NCI-H2227 treated with DMSO at 0.1 percent for 48 hours (cell line): ENCODE measurements around the gene AIF1L.
"Not testable (repeated sequence)": the region's sequence is repeated elsewhere in the genome, so short reads cannot be mapped to it uniquely, and the experiment has no call there.

Source experiments
- DNase-seq: peaks from one replicate; lab custom pipeline; 2025; lab: John Stamatoyannopoulos, UW

Gene AIF1L

DNA sequence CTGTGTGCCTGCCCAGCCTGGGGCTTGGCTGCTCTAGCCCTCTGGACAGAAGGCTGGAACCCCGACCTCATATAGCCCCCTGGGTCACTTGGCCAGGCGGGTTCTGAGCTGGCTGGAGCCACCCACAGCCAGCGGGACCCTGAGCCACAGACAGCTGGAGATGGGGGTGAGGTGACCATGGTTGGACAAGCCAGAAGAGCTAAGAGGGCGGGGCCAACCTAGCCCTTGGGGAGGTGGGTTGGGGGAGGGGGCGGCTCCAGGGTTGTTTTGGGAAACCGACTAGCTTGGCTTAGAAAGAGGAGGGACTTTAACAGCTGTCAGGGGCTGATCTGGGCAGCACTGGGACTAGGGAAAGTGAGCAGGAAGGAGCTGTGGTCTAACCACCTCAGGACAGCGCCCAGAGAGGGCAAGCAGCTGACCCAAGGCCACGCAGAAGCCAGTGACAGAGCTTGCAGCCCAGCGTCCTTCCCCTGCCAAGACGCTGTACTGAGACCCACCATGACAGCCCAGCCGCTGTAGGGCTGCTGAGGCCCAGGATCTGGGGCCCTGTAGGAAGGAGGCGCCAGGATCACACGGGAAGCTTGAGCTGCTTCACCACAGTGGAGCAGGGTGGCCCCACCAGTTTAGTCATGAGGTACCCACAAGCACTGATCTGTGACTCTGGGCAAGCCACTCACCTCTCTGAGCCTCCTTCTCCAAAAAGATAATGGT lies 2.2 kb downstream of the AIF1L start:
- DNase-seq: no peak

DNA sequence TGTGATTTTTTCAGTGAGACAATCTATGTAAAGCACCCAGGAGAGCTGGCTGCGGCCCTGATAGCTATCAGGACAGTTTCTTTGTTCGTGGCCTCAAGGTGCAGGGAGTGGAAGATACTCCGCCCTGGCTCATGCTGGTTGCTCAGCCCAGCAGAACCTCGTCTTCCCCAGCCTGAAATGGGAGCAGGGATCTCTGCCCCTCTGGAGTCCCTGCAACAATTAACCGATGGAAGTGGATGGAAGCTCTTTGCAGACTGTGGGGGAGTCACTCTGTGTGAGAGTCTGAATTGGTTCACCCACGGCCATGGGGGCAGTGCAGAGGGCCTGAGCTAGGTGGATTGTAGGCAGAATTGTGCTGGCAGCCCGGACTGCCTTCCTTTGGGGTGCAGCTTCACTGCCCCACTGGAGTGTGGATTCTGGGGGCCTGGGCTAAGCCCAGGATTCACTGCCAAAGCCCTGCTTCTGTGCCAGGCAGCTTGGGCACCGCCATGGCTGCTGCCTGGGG lies 2.8 kb downstream of the AIF1L start:
- DNase-seq: no peak

DNA sequence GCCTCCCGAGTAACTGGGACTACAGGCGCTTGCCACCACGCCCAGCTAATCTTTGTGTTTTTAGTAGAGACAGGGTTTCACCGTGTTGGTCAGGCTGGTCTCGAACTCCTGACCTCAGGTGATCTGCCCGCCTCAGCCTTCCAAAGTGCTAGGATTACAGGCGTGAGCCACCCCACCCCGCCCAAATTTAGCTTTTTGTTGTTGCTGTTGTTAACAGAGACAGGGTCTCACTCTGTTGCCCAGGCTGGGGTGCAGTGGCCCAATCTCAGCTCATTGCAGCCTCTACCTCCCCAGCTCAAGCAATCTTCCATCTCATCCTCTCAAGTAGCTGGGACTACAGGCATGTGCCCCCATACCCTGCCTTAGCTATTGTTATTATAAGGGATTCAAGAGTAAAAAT lies 3.5 kb downstream of the AIF1L start:
- DNase-seq: not testable (repeated sequence)

DNA sequence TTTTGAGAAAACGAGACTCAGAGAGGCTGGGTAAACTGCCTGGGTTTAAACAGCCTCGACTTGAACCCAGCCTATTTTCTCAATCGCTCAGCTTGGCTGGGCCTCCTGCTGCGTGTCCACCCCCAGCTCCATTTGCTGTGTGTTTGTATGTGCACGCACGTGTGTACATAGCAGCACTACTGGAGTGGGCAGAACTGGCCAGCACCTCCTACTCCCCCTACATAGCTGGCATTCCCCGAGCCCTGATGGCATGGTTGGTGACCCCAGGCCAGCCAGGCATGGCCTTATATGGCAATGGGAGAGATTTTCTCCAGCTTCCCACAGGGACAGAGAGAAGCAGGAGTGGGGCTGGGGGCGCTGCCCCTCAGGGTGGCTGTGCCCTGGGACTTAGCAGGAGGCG lies 4.1 kb downstream of the AIF1L start:
- no peak for DNase-seq

DNA sequence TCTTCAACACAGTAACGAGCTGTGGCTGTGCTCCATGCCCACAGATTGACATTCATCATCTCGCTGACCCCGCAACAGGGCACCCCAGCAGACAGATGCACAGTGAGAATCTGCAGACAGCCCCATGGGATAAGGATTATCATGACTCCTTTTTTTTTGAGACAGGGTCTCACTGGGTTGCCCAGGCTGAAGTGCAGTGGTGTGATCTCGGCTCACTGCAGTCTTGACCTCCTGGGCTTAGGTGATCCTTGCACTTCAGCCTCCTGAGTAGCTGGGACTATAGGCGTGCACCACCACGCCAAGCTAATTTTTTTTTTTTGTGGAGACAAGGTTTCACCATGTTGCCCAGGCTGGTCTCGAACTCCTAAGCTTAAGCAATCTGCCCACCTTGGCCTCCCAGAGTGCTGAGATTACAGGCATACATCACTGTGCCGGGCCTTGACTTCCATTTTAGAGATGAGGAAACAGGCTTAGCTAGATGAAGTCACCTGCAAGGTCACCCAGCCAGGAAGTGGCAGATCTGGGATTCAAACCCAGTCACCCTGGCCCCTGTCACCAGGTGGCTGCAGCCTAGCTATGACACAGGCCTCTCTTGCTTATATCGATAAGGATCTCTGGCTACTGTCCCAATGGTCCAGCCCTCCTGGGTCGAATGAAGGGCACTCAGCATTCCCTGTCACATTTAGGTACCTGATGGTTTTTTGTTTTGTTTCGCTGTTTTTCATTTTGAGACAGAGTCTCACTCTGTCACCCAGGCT lies 5.1 kb downstream of the AIF1L start:
- DNase-seq: no peak

DNA sequence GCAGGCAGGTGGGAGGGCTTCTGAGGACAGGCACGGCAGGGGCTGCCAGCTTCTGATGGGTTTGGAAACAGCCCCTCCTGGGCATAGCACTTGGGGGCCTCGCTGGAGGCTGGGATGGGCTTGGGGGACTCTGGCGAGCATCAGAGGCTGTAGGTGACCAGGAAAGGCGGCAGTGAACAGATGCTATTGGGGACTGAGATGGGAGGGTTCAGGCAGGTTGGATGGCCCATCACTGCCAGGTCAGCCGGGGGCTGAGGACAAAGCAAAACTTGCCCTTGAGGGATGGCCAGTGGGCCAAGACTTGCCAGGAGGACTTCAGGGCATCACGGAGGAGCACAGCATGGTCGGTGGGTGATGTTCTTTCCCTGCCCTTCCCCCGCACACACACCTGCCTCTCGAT lies 6.7 kb downstream of the AIF1L start:
- no peak for DNase-seq

DNA sequence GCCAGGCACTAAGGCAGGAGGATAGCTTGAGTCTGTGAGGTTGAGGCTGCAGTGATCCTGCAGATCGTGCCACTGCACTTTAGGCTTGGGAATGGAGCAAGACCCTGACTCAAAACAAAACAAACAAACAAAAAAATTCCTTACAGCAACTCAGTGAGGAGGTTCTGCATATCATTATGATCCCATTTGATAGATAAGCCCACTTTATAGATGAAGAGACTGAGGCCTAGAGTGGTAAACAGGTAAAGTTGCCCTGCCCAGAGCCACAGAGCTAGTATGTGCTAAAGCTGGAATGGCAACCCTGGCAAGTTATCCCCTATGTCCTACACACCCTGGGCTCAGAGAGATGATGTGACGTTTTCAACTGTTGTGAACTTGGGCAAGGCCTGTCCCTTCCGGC lies 7.2 kb downstream of the AIF1L start:
- no peak for DNase-seq

DNA sequence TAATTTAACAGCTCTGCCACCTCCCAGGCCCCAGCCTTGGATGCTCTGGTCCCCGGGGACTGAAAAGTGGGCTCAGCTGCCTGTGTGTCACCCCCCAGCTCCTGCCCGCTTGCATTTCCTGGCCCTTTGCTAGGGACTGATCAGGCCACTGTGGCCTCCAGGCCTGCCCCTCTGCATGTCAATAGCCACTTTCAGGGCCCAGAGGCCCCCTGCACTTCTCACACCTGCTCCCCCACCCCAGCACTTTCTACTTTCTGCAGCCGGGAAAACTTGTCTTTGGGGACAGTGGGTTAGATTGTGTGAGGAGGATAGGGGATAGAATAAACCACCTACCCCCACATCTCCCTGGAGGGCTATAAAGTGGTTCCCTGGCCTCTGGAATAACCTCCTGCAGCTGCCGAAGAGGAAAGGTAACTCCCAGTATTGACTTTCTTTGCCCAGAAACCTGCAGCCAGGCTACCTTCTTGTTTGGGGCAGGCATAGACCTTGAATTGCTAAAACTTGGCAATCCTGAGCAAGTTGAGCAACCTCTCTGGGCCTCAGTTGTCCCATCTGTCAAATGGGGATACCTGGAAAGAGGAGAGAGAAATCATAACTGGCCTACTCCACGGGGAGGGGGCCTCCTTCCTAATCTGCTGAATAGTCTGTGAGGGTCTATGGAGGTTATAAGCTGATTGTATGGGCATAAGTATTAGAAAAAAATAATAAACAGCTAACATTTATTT lies 7.8 kb downstream of the AIF1L start:
- DNase-seq: no peak

DNA sequence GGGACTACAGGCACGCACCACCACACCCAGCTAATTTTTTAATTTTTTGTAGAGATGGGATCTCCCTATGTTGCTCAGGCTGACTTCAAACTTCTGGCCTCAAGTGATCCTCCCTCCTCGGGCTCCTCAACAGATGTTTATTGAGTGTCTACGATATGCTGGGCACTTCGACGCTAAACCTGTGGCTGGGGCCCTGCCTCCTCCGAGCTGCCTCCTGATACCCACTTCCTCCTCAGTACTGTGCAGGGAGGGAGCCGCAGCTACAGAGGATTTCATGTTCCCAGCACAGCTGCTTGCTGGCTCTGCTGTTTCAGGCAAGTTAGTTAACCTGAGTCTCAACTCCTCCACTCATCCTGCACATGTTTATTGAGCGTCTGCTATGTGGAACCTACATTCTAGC lies 9.6 kb downstream of the AIF1L start:
- DNase-seq: no peak

DNA sequence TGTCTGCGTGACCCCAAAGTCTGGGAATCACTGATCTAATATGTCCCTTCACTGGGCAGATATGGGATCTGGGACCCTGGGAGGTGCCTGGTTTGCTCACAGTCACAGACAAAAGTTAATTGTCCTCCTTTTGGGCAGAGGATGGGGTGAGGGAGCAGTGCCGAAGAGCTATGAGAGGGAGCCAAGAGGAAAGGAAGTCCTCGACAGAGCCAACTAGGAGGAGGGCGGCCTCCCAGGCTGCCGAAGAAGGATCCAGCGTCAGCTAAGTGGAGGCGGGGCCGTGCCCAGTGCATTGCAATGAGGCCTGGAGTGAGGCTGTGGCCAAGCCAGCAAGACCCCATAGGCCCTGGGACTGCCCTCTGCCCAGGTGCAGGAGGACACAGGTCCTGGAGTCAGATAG lies 11.4 kb downstream of the AIF1L start:
- DNase-seq: no peak

DNA sequence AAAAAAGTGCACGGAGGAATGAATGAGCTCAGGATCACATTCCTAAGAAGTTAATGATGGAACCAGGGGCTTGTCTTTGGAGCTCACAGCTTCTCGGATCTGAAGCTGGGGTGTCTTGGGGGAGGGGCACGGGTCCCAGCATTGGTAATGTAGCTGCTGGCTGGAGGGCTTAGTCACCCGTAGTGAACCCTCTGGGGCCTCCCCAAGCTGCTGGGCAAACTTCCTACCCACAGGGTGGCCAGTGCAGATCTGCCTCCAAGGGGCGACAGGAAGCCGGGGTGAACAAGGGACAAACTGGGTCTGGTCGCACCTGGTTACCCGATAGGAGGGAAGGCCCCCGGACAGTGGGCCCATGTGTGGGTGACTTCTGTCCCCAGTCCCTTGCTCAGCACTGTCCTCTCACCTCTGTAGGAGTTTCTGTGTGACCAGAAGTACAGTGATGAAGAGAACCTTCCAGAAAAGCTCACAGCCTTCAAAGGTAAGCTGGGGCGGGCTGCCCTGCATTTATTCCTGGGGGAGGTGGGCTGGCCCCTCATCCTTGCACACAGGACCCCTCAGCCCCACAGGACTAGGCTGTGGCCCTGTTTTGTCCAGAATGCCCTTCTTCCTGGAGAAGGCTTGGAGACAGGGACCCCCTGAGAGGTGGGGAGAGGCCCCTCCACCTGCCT lies 15.0 kb downstream of the AIF1L start:
- DNase-seq: no peak

DNA sequence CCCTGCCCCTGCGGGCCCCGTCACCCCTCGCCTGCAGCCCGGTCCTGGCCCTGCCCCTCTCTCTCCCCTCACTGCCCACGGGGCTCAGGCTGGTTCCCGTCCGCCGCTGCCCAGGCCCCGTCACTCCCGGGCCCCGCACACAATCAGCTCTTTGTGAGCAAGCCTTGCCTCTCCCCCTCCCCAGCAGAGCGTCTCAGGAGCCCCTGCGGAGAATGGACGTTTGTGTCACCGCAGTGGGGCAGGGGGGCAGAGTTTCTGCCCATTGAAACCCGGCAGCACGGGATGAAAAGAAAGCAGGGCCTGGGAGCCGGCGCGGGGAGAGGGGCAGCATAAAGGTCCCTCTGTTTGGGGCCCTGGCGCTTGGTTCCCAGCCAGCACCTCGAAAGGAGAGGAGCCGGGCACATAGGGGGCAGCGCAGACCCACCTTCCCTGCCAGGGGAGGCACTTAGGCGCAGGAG lies 15.6 kb downstream of the AIF1L start:
- DNase-seq: no peak

DNA sequence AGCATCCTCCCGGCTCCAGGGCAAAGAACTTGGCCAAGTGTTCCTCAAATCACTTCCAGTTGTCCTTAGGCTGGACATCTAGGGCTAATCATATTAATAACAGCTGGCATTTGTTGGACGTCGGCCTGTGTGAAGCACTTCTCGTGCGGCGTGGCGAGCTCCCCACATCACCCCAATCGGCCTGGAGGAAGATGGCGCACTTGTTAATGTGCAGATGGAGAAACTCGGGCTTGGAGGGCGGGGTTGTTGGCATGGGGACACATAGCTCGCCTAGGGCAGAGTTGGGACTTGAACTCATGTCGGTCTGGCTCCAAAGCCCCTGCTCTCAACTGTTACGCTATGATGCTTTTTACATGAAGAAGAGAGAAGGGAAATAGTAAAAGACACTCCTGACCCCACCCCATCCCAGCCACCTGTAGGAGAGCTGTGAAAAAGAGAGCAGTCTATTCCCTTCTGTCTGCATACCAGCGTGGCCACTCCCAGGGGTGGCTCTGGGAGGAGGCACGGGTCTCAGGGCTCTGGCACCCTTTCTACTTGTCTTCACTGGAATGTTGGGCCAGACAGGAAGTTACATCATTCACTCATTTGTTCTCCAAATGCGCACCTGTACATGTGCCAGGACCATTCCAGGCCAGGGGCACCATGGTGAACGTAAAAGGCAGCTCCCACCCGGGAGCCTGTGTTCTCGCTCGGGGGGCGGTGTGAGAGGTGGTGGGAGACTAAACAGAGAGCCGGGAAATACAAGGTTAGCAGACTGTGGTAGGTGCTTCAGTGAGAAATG lies 16.2 kb downstream of the AIF1L start:
- no peak for DNase-seq

DNA sequence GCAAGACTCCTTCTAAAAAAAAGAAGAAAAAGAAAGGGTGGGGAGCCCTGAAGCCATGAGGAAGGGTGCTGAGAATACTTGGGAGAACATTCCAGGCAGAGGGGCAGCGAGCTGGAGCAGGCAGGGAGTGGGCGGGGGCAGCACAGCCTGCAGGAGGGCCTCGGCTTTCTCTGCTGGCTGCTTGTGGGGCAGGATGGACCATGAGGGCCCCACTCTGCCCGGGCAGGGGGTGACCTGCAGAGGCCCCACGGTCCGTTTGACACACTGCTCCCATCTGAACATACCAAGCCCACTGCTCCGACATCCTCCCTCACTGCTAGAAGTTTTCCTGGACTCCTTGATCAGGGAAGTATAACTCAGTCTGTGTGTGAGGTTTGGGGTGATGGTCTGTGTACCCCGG lies 17.3 kb downstream of the AIF1L start:
- DNase-seq: no peak

DNA sequence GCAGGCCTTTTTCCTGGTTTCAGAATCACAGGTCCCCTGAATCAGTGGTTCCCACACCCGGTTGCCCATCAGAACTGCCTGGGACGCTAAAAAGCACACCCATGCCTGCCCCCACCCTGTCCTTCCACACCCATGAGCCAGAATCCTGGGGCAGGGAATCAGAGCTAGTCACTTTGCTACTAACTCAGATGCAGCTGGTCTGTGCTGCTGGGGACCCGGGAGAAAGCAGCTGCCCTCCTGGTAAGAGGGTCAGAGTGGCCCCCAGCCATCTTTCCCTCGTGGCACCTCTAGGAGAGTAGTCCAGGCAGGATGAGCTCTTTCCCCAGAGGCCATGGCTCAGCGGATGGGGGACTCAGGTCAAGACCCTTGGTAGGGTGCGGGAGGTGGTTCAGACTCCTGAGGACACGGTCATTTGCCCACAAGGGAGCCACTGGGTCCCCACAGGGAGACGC lies 17.8 kb downstream of the AIF1L start:
- no peak for DNase-seq

DNA sequence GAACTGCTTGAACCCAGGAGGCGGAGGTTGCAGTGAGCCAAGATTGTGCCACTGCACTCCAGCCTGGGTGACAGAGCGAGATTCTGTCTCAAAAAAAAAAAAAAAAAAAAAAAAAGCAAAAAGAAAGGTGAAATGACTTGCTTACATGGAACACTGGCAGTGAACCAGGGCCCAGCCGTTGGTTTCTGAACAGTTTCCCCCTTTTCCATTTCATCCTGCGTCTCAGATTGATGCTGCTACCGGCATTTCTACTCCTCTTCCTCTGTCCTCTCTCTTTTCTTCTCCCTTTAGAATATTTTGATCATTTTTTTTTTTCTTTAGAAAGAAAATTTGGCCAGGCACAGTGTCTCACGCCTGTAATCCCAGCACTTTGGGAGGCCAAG lies 19.0 kb downstream of the AIF1L start:
- DNase-seq: not testable (repeated sequence)

DNA sequence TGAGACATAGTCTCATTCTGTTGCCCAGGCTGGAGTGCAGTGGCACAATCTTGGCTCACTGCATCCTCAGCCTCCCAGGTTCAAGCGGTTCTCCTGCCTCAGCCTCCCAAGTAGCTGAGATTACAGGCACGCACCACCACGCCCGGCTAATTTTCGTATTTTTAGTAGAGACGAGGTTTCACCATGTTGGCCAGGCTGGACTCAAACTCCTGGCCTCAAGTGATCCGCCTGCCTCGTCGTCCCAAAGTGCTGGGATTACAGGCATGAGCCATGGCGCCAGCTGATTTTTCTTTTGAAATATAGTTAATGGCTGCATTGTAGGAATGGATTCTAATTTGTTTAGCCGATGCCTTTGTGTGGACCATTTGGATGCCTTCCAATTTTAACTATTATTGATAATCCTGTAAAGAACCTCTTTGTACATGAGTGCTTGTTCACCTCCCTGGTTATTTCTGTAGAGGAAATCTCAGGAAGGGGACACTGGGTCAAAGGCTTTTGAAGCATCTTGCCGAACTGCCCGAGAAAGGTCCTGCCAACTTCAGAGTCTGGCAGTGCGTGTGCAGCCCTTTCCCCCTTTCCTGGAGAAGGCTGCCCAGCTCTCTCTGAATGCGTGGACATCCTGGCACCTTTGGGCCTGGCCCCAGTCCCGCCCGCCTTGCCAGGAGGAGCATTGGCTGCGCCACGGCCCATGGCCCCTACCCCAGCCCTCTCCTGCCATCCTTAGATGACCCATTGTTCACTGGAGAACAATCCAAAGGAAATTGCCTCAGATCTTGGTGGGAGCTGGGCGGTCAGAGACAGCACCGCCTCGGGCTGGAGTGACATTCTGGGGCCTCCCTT lies 20.2 kb downstream of the AIF1L start:
- no peak for DNase-seq

DNA sequence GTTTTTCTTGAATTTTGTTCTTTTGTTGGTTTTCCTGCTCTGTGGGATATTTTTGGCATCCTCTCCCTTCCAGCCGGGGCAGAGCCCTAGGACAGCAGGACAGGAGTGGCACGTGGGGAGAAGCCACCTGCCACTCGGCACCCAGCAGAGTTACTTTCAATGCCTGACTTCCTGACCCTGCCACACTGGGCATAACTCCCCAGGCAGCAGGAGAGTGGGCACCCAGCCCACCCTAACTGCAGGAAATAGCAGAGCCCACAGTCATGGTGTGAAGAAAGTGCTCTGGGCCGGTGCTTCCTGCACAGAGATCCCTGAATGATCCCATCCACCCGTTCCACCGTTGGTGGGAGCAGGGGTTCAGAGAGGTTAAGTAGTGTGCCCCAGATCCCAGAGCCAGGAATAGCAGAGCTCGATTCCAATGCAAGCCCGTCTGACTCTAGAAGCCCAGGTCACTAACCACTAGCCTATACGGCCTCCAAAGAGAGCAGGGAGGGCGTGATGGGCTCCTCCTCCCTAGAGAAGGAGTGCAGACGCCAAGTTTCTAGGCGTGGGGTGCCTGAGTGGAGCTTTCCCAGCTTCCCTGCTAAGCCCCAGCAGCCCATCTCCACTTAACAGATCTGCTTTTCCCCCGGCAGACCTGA lies 20.9 kb downstream of the AIF1L start:
- no peak for DNase-seq

DNA sequence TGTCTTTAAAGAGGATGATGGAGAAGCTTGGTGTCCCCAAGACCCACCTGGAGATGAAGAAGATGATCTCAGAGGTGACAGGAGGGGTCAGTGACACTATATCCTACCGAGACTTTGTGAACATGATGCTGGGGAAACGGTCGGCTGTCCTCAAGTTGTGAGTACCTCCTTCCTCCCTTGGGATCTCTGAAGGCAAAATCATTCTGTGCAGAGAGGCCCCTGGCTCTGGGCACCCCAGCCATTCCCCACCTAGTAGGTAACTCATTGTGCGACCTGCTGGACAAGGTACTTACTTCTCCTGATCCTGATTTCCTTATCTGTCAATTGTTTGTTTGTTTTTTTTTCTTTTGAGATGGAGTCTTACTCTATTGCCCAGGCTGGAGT lies 21.4 kb downstream of the AIF1L start:
- DNase-seq: no peak

DNA sequence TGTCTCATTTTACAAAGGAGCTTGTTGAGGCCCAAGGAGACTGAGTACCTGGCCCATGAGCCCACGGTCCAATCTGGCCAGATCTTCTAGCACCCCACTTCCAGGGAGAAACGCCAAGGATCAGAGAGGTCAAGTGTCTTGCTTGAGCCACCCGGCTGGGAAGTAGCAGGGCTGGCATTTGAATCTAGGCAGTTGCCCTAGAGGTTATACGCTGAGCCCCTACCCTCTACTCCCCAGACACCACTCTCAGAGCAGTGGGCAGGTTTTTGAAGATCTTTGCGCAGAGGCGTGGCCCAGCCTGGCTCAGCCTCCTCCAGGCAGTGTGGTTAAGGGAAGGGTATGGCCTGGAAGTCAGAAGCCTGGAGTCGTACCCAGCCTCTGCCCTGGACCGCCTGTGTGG lies 23.3 kb downstream of the AIF1L start:
- DNase-seq: no peak
